SKM-1 treated with dmso at 0.1 percent for 144 hours (cell line): ENCODE measurements around the gene SLC30A3.
"Not testable (repeated sequence)": the region's sequence is repeated elsewhere in the genome, so short reads cannot be mapped to it uniquely, and the experiment has no call there.

ENCODE experiments used
- DNase-seq: peaks from one replicate; lab custom pipeline; 2025; ENCODE audit not compliant: unreplicated experiment; lab: John Stamatoyannopoulos, UW

SLC30A3 gene

GRCh38 chr2:27288610-27289009, 25.8 kb upstream of the SLC30A3 start:
- no peak for DNase-seq

DNA sequence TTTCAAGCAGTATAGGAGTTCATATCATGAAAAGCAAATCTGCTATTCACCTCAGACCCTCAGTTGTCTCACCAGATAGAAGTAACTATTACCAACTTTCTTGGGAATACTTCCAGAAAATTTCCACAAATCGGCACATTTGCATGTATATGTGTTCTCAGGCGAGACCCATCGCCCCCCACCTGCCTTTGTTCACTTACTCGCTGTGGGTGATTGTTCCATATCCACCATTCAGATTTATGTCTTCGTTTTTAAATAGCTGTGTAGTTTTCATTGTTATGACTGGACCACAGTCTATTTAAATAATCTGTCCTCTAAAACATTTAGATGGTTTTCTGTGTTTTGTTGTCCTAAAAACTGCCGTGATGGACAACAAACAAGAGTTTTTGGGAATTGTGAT, 22.6 kb upstream of the SLC30A3 start:
- DNase-seq, result no peak

- DNase-seq, result no peak
These were observed 22.1 kb upstream of the SLC30A3 start for GRCh38 chr2:27284996-27285395.

GRCh38 chr2:27282892-27283291, 20.0 kb upstream of the SLC30A3 start:
- DNase-seq, result no peak

DNA sequence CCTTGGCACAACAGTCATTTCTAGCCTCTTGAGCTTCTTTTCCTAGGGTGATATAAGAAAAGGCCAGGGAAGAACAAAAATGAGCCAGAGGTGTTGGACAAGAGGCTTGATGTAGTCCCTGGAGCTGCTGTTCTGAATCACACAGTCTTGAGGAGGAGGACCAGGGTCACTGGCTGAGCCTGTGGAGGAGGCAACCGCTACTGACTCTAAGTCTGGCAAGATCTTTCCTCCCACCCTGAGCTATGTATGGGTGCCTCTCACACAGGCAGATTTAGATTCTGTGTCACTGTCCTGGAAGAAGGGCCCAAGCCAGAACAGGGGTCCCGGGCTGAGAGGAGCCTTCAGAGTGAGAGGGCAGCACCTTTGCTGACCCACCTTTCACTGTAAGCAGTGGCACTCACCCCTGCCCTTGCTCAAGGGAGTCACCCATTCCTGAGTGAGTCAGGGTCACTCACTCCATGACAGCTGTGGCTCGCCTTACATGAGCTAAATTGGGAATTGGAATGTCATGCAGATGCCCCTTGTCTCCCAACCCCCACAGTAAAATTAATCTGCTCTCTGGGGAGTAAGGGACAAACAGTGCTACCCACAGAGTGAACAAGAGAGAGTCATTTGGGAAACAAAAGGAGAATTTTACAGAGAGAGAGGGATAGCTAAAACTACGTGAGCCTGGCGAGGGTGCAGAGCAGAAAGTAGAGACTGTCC, 19.2 kb upstream of the SLC30A3 start, which contains the start of gene TRIM54:
TSS of gene TRIM54 (plus strand) at position 575 of the 705 bp plus-strand sequence. CDS start 303 bp downstream, outside the sequence.
- no peak for DNase-seq

DNA sequence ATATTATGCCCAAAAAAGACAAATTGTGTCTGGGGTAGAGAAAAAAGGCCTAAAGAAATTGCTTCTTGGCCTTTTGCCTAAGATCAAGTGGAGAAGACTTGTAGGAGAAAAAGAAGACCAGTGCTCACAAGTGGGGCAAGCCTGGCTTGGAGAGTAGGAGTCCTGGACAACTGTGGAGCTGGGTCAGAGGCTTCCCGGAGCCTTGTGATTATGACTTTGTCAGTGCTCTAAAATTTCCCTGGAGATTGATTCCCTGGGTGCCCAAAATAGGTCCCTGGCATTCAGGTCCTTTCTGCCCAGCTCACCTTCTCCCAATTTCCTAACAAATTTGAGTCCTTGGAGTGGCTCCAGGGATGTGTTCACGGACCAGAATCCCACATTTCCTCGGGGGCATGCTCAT, 18.6 kb upstream of the SLC30A3 start:
- no peak for DNase-seq

- no peak for DNase-seq
These were observed 18.0 kb upstream of the SLC30A3 start for GRCh38 chr2:27280826-27281225.

GRCh38 chr2:27278010-27278409, 15.2 kb upstream of the SLC30A3 start:
- no peak for DNase-seq

- DNase-seq, result no peak
These were observed 12.6 kb upstream of the SLC30A3 start, which contains the start of gene DNAJC5G for GRCh38 chr2:27275211-27276150. DNAJC5G (plus strand) TSS chr2:27275433; CDS start chr2:27276729, 1,296 bp downstream.

- DNase-seq, result not testable (repeated sequence)
These were observed 10.0 kb upstream of the SLC30A3 start for GRCh38 chr2:27272537-27273522.

- no peak for DNase-seq
These were observed 8.9 kb upstream of the SLC30A3 start for GRCh38 chr2:27271631-27272340.

GRCh38 chr2:27270670-27271069, 7.8 kb upstream of the SLC30A3 start:
- DNase-seq, result no peak

- DNase-seq, result no peak
These were observed 7.3 kb upstream of the SLC30A3 start for GRCh38 chr2:27270131-27270530.

- not testable (repeated sequence) for DNase-seq
These were observed 5.4 kb upstream of the SLC30A3 start for GRCh38 chr2:27268296-27268695.

DNA sequence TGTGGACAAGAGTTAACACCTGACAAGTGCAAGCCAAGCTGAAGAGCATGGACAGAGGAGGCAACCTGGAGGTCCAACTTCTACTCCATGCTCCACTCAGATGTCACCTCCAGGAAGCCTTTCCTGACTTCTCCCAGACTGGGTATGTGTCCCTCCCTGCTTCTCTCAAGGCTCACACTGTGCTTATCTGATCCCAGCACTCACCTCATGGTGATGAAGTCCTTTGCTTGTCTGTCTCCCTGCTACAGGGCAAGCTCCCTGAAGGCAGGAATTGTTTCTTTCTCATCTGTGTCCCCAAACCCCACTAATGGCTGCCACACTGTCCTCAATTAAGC, 2.7 kb upstream of the SLC30A3 start:
- no peak for DNase-seq

DNA sequence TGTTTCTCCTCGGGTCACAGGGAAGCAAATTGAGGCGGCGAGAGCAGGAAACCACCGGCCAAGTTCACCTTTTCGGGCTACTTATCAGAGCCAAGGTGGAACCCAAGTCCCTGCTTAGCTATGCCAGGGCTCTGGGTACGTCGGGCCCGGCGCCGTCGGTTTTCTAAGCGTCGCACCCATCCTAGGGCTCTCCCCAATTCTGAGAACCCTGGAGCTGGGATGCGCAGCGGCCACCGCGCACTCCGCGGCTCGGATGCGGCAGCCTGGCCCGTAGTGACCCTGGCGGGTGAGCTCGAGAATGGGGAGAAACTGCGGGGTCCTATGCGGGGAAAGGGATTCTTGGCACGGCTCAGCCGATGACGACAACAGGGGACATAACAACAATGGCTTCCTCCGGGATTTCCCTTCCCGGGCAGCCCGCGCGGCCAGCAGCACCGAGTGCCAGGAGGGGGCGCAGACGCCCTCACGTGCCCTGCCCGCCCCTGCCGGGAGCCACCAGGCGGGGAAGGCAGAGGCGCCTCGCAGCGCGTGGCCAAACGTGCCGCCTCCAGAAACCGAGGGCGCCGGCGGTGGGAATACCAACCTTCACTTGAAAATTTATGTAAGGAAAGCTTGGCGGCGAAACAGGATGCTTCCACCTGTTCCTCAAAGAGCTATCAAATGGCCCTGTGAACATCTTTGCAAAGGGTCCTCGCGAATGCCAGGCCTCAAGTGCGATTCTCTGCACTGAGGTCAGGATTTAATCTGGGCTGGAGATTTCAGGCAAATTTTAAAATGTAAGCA, 2.1 kb upstream of the SLC30A3 start:
- DNase-seq, result peak; percentile 35

GRCh38 chr2:27264253-27264752, 1.5 kb upstream of the SLC30A3 start:
- no peak for DNase-seq

- DNase-seq, result no peak
These were observed 723 bp upstream of the SLC30A3 start for GRCh38 chr2:27263287-27264252.
